ENCODE data around the gene KMO. TPM values are rescaled to one million over a fixed set of nuclear protein-coding genes. Genes with fewer than 3 reads are reported as not detected.
A peak's percentile ranks its signal among the peaks of the same experiment; 100 is the strongest.

KMO gene
- total and polyA plus RNA-seq, 2 donors (not counting 3 experiments of a cell fraction or from before 2014, with no cell fraction given) = not detected

GRCh38 chr1:241507189-241507863 lies 24.9 kb upstream of the KMO start:
- H3K27me3 ChIP-seq (ENCODE audit: control insufficient read depth in 2 of 2, insufficient read depth in 2 of 2, low read length in 2 of 2) = no peaks in the 10 kb centered on the region
- ChIA-PET POLR2A (interaction anchor here (0.8 to 1.0 kb wide), 2 partner anchors 11 to 13 kb away, joined by 3 read pairs; partner anchors contain the start of gene FH), CTCF (interaction anchor here (1.3 to 1.4 kb wide), 2 partner anchors 8 to 677 kb away, joined by 3 to 4 read pairs; no protein-coding TSS in a partner anchor)
- no peaks in the 10 kb centered on the region for H3K9me1 ChIP-seq (replicated peaks; ENCODE audit: control insufficient read depth, extremely low read depth, insufficient read depth, low read length)
- peaks cover 4% of the 10 kb centered on the region for H3K79me2 ChIP-seq (ENCODE audit: control insufficient read depth, insufficient read depth, low read length)
- peaks cover 9 to 28% of the 10 kb centered on the region in 2 experiments for H3K36me3 ChIP-seq (ENCODE audit: control insufficient read depth in 2 of 2, extremely low read depth in 1 of 2, insufficient read depth in 2 of 2, low read length in 2 of 2)
- BruUV-seq (replicated peaks) = TSS peak; percentile 8
- no peaks in the 10 kb centered on the region for H4K20me1 ChIP-seq (replicated peaks; ENCODE audit: control insufficient read depth, extremely low read depth, insufficient read depth, low read length)
- H3K9ac ChIP-seq (replicated peaks; ENCODE audit: extremely low read depth, insufficient read depth, low read length) = no peak overlapping the region
- intact Hi-C loops (cut with micrococcal nuclease) = loop anchor here (1.0 to 2.0 kb wide), 2 partner anchors 11 to 25 kb away; no protein-coding TSS in a partner anchor
- peaks cover 26% of the 10 kb centered on the region for H3K4me1 ChIP-seq (ENCODE audit: control insufficient read depth, extremely low read depth, insufficient read depth, low read length)
- FAIRE-seq (no peak), DNase-seq (ENCODE audit: low read depth, low spot score) (peak; percentile 36)
- H3K27ac ChIP-seq (ENCODE audit: insufficient read depth, low read depth, low read length) = peak overlapping the region; percentile 45
- TF ChIP-seq MAX (IDR thresholded peaks at IDR 0.05; ENCODE audit: insufficient read depth, insufficient read length) = no peak
- peak; percentile 76 for TF ChIP-seq FOS (IDR thresholded peaks at IDR 0.05; ENCODE audit: borderline replicate concordance, insufficient read depth, low read length)
- no peak for TF ChIP-seq EZH2 (IDR thresholded peaks at IDR 0.05; ENCODE audit: borderline replicate concordance, low read depth, low read length, severe bottlenecking)
- dilution Hi-C loops (cut with MboI; ENCODE audit: extremely low pct_ligation_motif_present, low sequenced_read_pairs) = no loop called here
- peak overlapping the region; percentile 43 for H3K4me2 ChIP-seq (ENCODE audit: insufficient read depth, low read length)
- no peak overlapping the region for H2AFZ ChIP-seq (ENCODE audit: low read depth, low read length)
- no peaks in the 10 kb centered on the region for H3K9me3 ChIP-seq (replicated peaks; ENCODE audit: control insufficient read depth, insufficient read depth, low read length)
- H3K4me3 ChIP-seq (replicated peaks in 1 of 3; ENCODE audit: insufficient read depth in 1 of 3, low read depth in 1 of 3, low read length in 3 of 3) = no peak overlapping the region

- H2AFZ ChIP-seq (ENCODE audit: low read depth, low read length) = no peak overlapping the region
- H4K20me1 ChIP-seq (replicated peaks; ENCODE audit: control insufficient read depth, extremely low read depth, insufficient read depth, low read length) = no peaks in the 10 kb centered on the region
- H3K36me3 ChIP-seq (ENCODE audit: control insufficient read depth in 2 of 2, extremely low read depth in 1 of 2, insufficient read depth in 2 of 2, low read length in 2 of 2) = peaks cover 1 to 22% of the 10 kb centered on the region in 2 experiments
- H3K4me3 ChIP-seq (replicated peaks in 1 of 3; ENCODE audit: insufficient read depth in 1 of 3, low read depth in 1 of 3, low read length in 3 of 3) = no peak overlapping the region
- no peak overlapping the region for H3K4me2 ChIP-seq (ENCODE audit: insufficient read depth, low read length)
- FAIRE-seq (no peak), DNase-seq (ENCODE audit: low read depth, low spot score) (no peak)
- H3K27me3 ChIP-seq (ENCODE audit: control insufficient read depth in 2 of 2, insufficient read depth in 2 of 2, low read length in 2 of 2) = no peaks in the 10 kb centered on the region
- intact Hi-C loops (cut with micrococcal nuclease) (no loop called here), dilution Hi-C loops (cut with MboI; ENCODE audit: extremely low pct_ligation_motif_present, low sequenced_read_pairs) (no loop called here)
- H3K9me1 ChIP-seq (replicated peaks; ENCODE audit: control insufficient read depth, extremely low read depth, insufficient read depth, low read length) = no peaks in the 10 kb centered on the region
- H3K9me3 ChIP-seq (replicated peaks; ENCODE audit: control insufficient read depth, insufficient read depth, low read length) = no peaks in the 10 kb centered on the region
- TF ChIP-seq GATA2 (IDR thresholded peaks at IDR 0.05; ENCODE audit: insufficient read depth, insufficient read length, low read depth, low read length) (no peak), FOS (IDR thresholded peaks at IDR 0.05; ENCODE audit: borderline replicate concordance, insufficient read depth, low read length) (no peak), MYC (IDR thresholded peaks at IDR 0.05; ENCODE audit: low read depth, low read length) (no peak), MAX (IDR thresholded peaks at IDR 0.05; ENCODE audit: insufficient read depth, insufficient read length) (no peak), POLR2A (IDR thresholded peaks at IDR 0.05; ENCODE audit: low read depth, low read length) (no peak), POLR2AphosphoS5 (IDR thresholded peaks at IDR 0.05; ENCODE audit: insufficient read depth, low read depth, low read length) (no peak), JUN (IDR thresholded peaks at IDR 0.05; ENCODE audit: borderline replicate concordance, insufficient read depth, insufficient read length, low read depth) (no peak), EZH2 (IDR thresholded peaks at IDR 0.05; ENCODE audit: borderline replicate concordance, low read depth, low read length, severe bottlenecking) (no peak), CTCF (IDR thresholded peaks at IDR 0.05; ENCODE audit: extremely low read depth in 1 of 2, insufficient read depth in 1 of 2, low read depth in 1 of 2, low read length in 2 of 2) (no peak)
- ChIA-PET CTCF (interaction anchor here (0.6 to 1.0 kb wide), 2 partner anchors 98 to 625 kb away, joined by 3 to 4 read pairs; no protein-coding TSS in a partner anchor), POLR2A (no interaction called here)
- H3K27ac ChIP-seq (ENCODE audit: insufficient read depth, low read depth, low read length) = no peak overlapping the region
- peaks cover 11% of the 10 kb centered on the region for H3K4me1 ChIP-seq (ENCODE audit: control insufficient read depth, extremely low read depth, insufficient read depth, low read length)
- peaks cover 44% of the 10 kb centered on the region for H3K79me2 ChIP-seq (ENCODE audit: control insufficient read depth, insufficient read depth, low read length)
- BruUV-seq (replicated peaks) = no TSS peak
- H3K9ac ChIP-seq (replicated peaks; ENCODE audit: extremely low read depth, insufficient read depth, low read length) = no peak overlapping the region
Observed at GRCh38 chr1:241513378-241513777, 18.8 kb upstream of the KMO start.

All from endothelial cell of umbilical vein (primary cell).